K562 (cell line): ENCODE results near the gene ERC2. TPM values are rescaled to one million over a fixed set of nuclear protein-coding genes. Genes with fewer than 3 reads are reported as not detected.

ENCODE experiments used
- ATAC-seq: fragments of 200-7000 bp; cut with Tn5 transposase; 3 replicates; pipeline ENCODE4 v1.9.1; 2020; ENCODE audit warnings: moderate library complexity
- BruUV-seq: library from RNA; stranded (reverse); fragments of 400-500 nt; replicated peaks from 2 replicates; lab custom pipeline; 2021; lab: Mats Ljungman, UMichigan
- CTCF ChIA-PET: fragments of 300-600 bp; formaldehyde crosslinking; extraction: SDS; loops from one replicate; lab custom pipeline; 2021; ENCODE audit warnings: low intra/inter-chr PET ratio; lab: Yijun Ruan, JAX
- POLR2A ChIA-PET: fragments of 300-600, 350-650 bp; sonication (Branson Sonifier 250); formaldehyde crosslinking; extraction: SDS; loops from one replicate; lab custom pipeline; 2021; ENCODE audit warnings: antibody characterized with exemption, inconsistent platforms; lab: Yijun Ruan, JAX
- DNase-seq, 4 experiments: peaks; one replicate each; pipeline versions ENCODE4 v3.0.0 to v3.0.0-alpha.2; 2011 to 2018; ENCODE audit warnings: low spot score in 3 of 4, mixed read lengths in 3 of 4; ENCODE audit errors: extremely low read depth in 1 of 4
- FAIRE-seq: peaks from 2 replicates; lab custom pipeline; 2011; peaks lifted over from hg19 to GRCh38; lab: Jason Lieb, UNC
- H2AFZ ChIP-seq: 2 replicates; pipeline ENCODE4 v1.6.0; 2011; ENCODE audit warnings: low read depth, low read length, control low read depth, inconsistent platforms
- H3K27ac ChIP-seq: fragments of 200-600 bp; 3 replicates; pipeline ENCODE4 v1.8.0; 2011; ENCODE audit warnings: low read depth, mild to moderate bottlenecking, control low read depth, inconsistent platforms, low read length, moderate library complexity, mixed read lengths; ENCODE audit errors: extremely low read depth
- H3K27me3 ChIP-seq, 2 experiments: fragments of 300-600 bp in 1 of 2; 2 replicates in 1 of 2; 3 replicates in 1 of 2; pipeline versions ENCODE4 v1.6.0 to v1.8.0; 2011; ENCODE audit warnings: inconsistent platforms in 2 of 2, low read length in 2 of 2, mild to moderate bottlenecking in 1 of 2, mixed read lengths in 1 of 2, moderate library complexity in 1 of 2; ENCODE audit not compliant: control insufficient read depth in 2 of 2, insufficient read depth in 2 of 2
- H3K36me3 ChIP-seq: fragments of 300-600 bp; 3 replicates; pipeline ENCODE4 v1.8.0; 2011; ENCODE audit warnings: mild to moderate bottlenecking, low read length, inconsistent platforms; ENCODE audit not compliant: control insufficient read depth, insufficient read depth
- H3K4me1 ChIP-seq, 2 experiments: fragments of 200-600 bp in 1 of 2; replicated peaks in 1 of 2; 2 replicates in 1 of 2; 3 replicates in 1 of 2; pipeline versions ENCODE4 v1.5.1 to v1.8.0; 2011; ENCODE audit warnings: inconsistent platforms in 2 of 2, low read length in 2 of 2, mild to moderate bottlenecking in 1 of 2, mixed read lengths in 1 of 2, moderate library complexity in 1 of 2; ENCODE audit not compliant: control insufficient read depth in 2 of 2, insufficient read depth in 2 of 2
- H3K4me2 ChIP-seq: 2 replicates; pipeline ENCODE4 v1.6.1; 2011; ENCODE audit warnings: low read length, control low read depth, inconsistent platforms, mixed read lengths; ENCODE audit not compliant: insufficient read depth
- H3K4me3 ChIP-seq: fragments of 200-600 bp; sonication (generic), shearing (Covaris generic); 2 replicates; pipeline ENCODE4 v1.5.1; 2016; ENCODE audit warnings: control low read depth, inconsistent platforms
- H3K79me2 ChIP-seq: fragments of 200-600 bp; 3 replicates; pipeline ENCODE4 v1.8.0; 2011; ENCODE audit warnings: low read length, inconsistent platforms; ENCODE audit not compliant: control insufficient read depth, insufficient read depth
- H3K9ac ChIP-seq, 2 experiments: 2 replicates each; pipeline versions ENCODE4 v1.6.0 to v1.6.1; 2011; ENCODE audit warnings: low read depth in 2 of 2, low read length in 2 of 2, control low read depth in 1 of 2, inconsistent platforms in 1 of 2, mild to moderate bottlenecking in 1 of 2, mixed read lengths in 1 of 2; ENCODE audit not compliant: insufficient read depth in 1 of 2
- H3K9me1 ChIP-seq: one replicate; pipeline ENCODE4 v1.6.0; 2011; ENCODE audit warnings: inconsistent platforms, mild to moderate bottlenecking, low read length, moderate library complexity; ENCODE audit not compliant: control insufficient read depth, insufficient read depth
- H3K9me3 ChIP-seq: replicated peaks from 2 replicates; pipeline ENCODE4 v1.5.1; 2011; ENCODE audit warnings: low read depth, low read length, inconsistent platforms; ENCODE audit not compliant: control insufficient read depth, insufficient read depth
- H4K20me1 ChIP-seq: replicated peaks from 2 replicates; pipeline ENCODE4 v1.6.1; 2011; ENCODE audit warnings: low read length, inconsistent platforms, mixed read lengths; ENCODE audit not compliant: control insufficient read depth, insufficient read depth
- ESRRB ChIP-seq: fragments of 250-450 bp; sonication (Bioruptor Pico); IDR thresholded peaks from 2 replicates; pipeline ENCODE4 v1.5.0; 2020; ENCODE audit warnings: mild to moderate bottlenecking, moderate library complexity, borderline replicate concordance
- RBM15 ChIP-seq: fragments of 200-400 bp; formaldehyde crosslinking; IDR thresholded peaks from 2 replicates; pipeline ENCODE4 v1.6.1; 2018; ENCODE audit warnings: mild to moderate bottlenecking, low read length, moderate library complexity; ENCODE audit not compliant: insufficient read depth
- TCF7L2 ChIP-seq: fragments of 150-350 bp; IDR thresholded peaks from 2 replicates; pipeline ENCODE4 v1.6.1; 2016; ENCODE audit warnings: low read depth, mild to moderate bottlenecking, low read length, moderate library complexity
- ZBTB43 ChIP-seq: sonication (generic); formaldehyde crosslinking; IDR thresholded peaks from 2 replicates; pipeline ENCODE4 v1.8.0; 2023; ENCODE audit warnings: mild to moderate bottlenecking, missing genetic modification reagents
- ZKSCAN1 ChIP-seq: fragments of 150-350 bp; IDR thresholded peaks from 2 replicates; pipeline ENCODE4 v1.6.1; 2016; ENCODE audit warnings: low read depth, low read length
- ZNF134 ChIP-seq: fragments of 250-450 bp; sonication (Bioruptor Pico); conservative IDR thresholded peaks from 2 replicates; pipeline ENCODE4 v1.4.0; 2020
- WGBS: fragments of 100-300 bp; shearing (Covaris generic); methylation state at CpG from one replicate; pipeline ENCODE4 v1.1.6; 2016; ENCODE audit warnings: low coverage, mixed read lengths; ENCODE audit not compliant: insufficient coverage; ENCODE audit errors: missing lambda C conversion rate; 5-methylcytosine and 5-hydroxymethylcytosine counted together
- in situ Hi-C: fragments of 300-500 bp; cut with MboI; formaldehyde crosslinking; loops from 4 replicates; pipeline ENCODE4 v1.15.0; 2018; ENCODE audit warnings: inconsistent platforms, mixed read lengths
- intact Hi-C: fragments of 100-400 bp; cut with micrococcal nuclease; formaldehyde crosslinking; loops from 2 replicates; pipeline ENCODE4 v1.14.2; 2022
- polyA plus RNA-seq, 8 experiments: library from polyadenylated mRNA; depleted of rRNA in 4 of 8; stranded (reverse) in 5 of 8; unstranded in 3 of 8; fragments of >200 nt; fragmentation: Nextera tagmentation in 2 of 8; fragmentation: Illumina TruSeq in 1 of 8; extraction: Ambion mirVana in 2 of 8; extraction: Trizol in 1 of 8; gene quantifications; 2 replicates each; pipeline versions ENCODE4 v1.2.1 to v1.2.3, GENCODE V29; 2011 to 2014; ENCODE audit warnings: inconsistent platforms in 1 of 8, missing spikeins in 1 of 8
- total RNA-seq, 7 experiments: library from RNA; depleted of rRNA in 6 of 7; stranded (reverse); fragments of >200 nt in 6 of 7; fragmentation: Illumina TruSeq in 2 of 7; extraction: Trizol in 2 of 7; gene quantifications; 2 replicates each; pipeline versions ENCODE4 v1.2.1 to v1.2.3, GENCODE V29; 2011 to 2021; ENCODE audit warnings: low replicate concordance in 1 of 7
- TF ChIP-seq, protein P1 (sequence below): fragments of 450-650 bp; IDR thresholded peaks from 2 replicates; pipeline ENCODE4 v1.6.1; 2017; ENCODE audit warnings: antibody characterized with exemption

The ERC2 gene
- total and polyA plus RNA-seq, 9 of the 15 experiments (the other 6 are each of a cell fraction or from before 2014, with no cell fraction given) = 0.04 to 0.18 (median 0.07) TPM; not detected in 2

GRCh38 chr3:55461896-55462295, 1006.4 kb downstream of the ERC2 start:
- no peaks in the 10 kb centered on the region for H3K9me3 ChIP-seq
- no peaks in the 10 kb centered on the region for H3K9me1 ChIP-seq
- no peak for ATAC-seq
- DNase-seq = no peak
- intact Hi-C loops (no loop called here), in situ Hi-C loops (no loop called here)
- ChIA-PET CTCF (no interaction called here), POLR2A (no interaction called here)
- BruUV-seq = no TSS peak
- H3K36me3 ChIP-seq = no peaks in the 10 kb centered on the region
- no peak overlapping the region for H2AFZ ChIP-seq
- H3K4me1 ChIP-seq = no peaks in the 10 kb centered on the region
- no peak overlapping the region for H3K27ac ChIP-seq
- WGBS = 0% methylated on average over 1 of the region's 1 CpG
- no peak overlapping the region for H3K4me2 ChIP-seq
- no peak overlapping the region for H3K9ac ChIP-seq
- no peaks in the 10 kb centered on the region for H4K20me1 ChIP-seq
- H3K4me3 ChIP-seq = no peak overlapping the region
- no peaks in the 10 kb centered on the region for H3K79me2 ChIP-seq
- no peaks in the 10 kb centered on the region for H3K27me3 ChIP-seq
- FAIRE-seq = no peak
- TF ChIP-seq RBM15 = no peak
- no peak for TF ChIP-seq ZBTB43 (CRISPR knock-in tag)
- TF ChIP-seq ZKSCAN1 = no peak
- TF ChIP-seq ZNF134 = no peak
- TF ChIP-seq, protein P1, sequence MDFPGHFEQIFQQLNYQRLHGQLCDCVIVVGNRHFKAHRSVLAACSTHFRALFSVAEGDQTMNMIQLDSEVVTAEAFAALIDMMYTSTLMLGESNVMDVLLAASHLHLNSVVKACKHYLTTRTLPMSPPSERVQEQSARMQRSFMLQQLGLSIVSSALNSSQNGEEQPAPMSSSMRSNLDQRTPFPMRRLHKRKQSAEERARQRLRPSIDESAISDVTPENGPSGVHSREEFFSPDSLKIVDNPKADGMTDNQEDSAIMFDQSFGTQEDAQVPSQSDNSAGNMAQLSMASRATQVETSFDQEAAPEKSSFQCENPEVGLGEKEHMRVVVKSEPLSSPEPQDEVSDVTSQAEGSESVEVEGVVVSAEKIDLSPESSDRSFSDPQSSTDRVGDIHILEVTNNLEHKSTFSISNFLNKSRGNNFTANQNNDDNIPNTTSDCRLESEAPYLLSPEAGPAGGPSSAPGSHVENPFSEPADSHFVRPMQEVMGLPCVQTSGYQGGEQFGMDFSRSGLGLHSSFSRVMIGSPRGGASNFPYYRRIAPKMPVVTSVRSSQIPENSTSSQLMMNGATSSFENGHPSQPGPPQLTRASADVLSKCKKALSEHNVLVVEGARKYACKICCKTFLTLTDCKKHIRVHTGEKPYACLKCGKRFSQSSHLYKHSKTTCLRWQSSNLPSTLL = no peak
- TF ChIP-seq ESRRB (CRISPR knock-in tag) = no peak
- no peak for TF ChIP-seq TCF7L2
